ENCODE measurements around the gene FLACC1.

The FLACC1 gene

DNA sequence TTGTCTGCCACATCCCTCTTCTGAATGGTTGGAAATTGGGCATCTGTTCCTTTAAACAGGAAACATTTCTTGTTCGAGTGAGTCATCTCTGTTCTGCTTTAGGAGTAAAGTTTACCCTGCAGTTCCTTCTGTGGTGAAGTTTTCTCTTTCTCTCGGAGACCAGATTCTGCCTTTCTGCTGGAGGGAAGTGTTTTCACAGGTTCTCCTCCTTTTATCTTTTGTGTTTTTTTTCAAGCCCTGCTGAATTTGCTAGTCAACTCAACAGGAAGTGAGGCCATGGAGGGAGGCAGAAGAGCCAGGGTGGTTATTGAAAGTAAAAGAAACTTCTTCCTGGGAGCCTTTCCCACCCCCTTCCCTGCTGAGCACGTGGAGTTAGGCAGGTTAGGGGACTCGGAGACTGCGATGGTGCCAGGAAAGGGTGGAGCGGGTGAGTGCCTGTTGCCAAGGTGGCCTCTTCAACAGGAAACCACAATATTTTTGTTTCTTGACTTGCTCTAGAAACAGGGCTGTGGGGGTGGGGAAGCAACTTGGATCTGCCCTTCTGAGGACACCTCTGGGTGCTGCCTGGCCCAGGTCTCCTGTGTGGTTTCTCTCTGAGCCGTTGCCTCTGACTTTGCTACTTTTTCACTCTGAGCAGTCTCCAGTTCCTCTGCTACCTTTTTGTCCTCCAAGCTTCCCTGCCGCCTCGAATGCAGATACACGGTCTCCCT, 99.0 kb downstream of the FLACC1 start:
- H3K36me3 ChIP-seq (ENCODE audit: control insufficient read depth, insufficient read depth, low read length), result no peaks in the 10 kb centered on the region
- H3K9me3 ChIP-seq (ENCODE audit: control insufficient read depth, low read length), result no peaks in the 10 kb centered on the region
- DNase-seq, result peak; percentile 87 to 92 (median 89)
- H3K27ac ChIP-seq (ENCODE audit: insufficient read depth, low read length, poor library complexity, severe bottlenecking), result peak overlapping the region; percentile 96
- H3K4me1 ChIP-seq (ENCODE audit: control insufficient read depth, insufficient read depth, low read length, poor library complexity, severe bottlenecking), result peaks cover 63% of the 10 kb centered on the region
- no peaks in the 10 kb centered on the region for H3K27me3 ChIP-seq (replicated peaks; ENCODE audit: control insufficient read depth, insufficient read depth, low read length, poor library complexity, severe bottlenecking)
- H3K4me3 ChIP-seq (ENCODE audit: insufficient read depth, low read depth, low read length, poor library complexity, severe bottlenecking), result peak overlapping the region; percentile 54

DNA sequence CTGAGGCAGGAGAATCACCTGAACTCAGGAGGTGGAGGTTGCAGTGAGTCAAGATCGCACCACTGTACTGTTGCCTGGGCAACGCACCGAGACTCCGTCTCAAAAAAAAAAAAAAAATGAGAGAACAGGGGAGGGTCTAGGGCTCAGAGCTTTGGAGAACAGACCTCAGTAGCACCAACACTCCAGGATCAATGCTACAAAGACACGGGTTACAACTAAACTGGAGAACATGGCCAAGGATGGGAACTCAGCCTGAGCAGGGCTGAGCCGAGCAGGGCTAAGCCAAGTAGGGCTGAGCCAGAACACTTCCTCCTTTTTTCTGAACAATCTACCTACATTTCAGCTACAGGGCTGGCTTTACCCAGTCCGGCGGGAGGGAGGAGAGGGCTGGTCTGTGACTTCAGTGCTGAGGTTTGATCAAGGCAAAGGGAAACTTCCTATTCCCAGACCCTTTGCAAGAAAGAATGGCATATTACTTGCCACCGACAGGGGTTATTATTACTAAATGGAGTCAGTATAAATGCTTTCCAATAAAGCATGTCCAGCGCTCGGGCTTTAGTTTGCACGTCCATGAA, 99.7 kb downstream of the FLACC1 start:
- Histone ChIP-seq H3K36me3 (ENCODE audit: control insufficient read depth, insufficient read depth, low read length) (no peaks in the 10 kb centered on the region), H3K27ac (ENCODE audit: insufficient read depth, low read length, poor library complexity, severe bottlenecking) (peak overlapping the region; percentile 96), H3K4me3 (ENCODE audit: insufficient read depth, low read depth, low read length, poor library complexity, severe bottlenecking) (peak overlapping the region; percentile 54), H3K27me3 (replicated peaks; ENCODE audit: control insufficient read depth, insufficient read depth, low read length, poor library complexity, severe bottlenecking) (no peaks in the 10 kb centered on the region), H3K9me3 (ENCODE audit: control insufficient read depth, low read length) (no peaks in the 10 kb centered on the region), H3K4me1 (ENCODE audit: control insufficient read depth, insufficient read depth, low read length, poor library complexity, severe bottlenecking) (peaks cover 65% of the 10 kb centered on the region)
- DNase-seq, result peak; percentile 37 to 56 (median 49)

DNA sequence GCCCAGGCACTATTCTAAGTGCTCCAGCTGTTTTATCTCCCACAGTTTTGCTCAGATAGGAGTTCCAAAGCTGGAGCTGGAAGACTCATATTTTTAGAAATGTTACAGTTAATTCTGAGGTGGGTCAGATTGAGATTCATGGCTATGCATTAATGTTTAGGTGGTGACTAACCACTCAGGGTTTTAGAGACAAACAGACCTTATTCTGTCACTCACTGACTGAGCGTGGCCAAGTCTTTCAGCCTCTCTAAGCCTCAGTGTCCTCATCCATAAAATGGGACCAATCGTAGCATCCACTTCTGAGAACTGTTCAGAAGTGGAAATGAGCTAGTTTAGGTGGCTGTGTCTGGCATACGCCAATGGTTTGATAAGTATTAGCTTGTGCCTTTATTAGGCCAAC, 101.1 kb downstream of the FLACC1 start:
- peak overlapping the region; percentile 96 for H3K27ac ChIP-seq (ENCODE audit: insufficient read depth, low read length, poor library complexity, severe bottlenecking)
- H3K27me3 ChIP-seq (replicated peaks; ENCODE audit: control insufficient read depth, insufficient read depth, low read length, poor library complexity, severe bottlenecking), result no peaks in the 10 kb centered on the region
- no peaks in the 10 kb centered on the region for H3K9me3 ChIP-seq (ENCODE audit: control insufficient read depth, low read length)
- DNase-seq, result no peak
- no peaks in the 10 kb centered on the region for H3K36me3 ChIP-seq (ENCODE audit: control insufficient read depth, insufficient read depth, low read length)
- H3K4me1 ChIP-seq (ENCODE audit: control insufficient read depth, insufficient read depth, low read length, poor library complexity, severe bottlenecking), result peaks cover 74% of the 10 kb centered on the region
- H3K4me3 ChIP-seq (ENCODE audit: insufficient read depth, low read depth, low read length, poor library complexity, severe bottlenecking), result no peak overlapping the region

DNA sequence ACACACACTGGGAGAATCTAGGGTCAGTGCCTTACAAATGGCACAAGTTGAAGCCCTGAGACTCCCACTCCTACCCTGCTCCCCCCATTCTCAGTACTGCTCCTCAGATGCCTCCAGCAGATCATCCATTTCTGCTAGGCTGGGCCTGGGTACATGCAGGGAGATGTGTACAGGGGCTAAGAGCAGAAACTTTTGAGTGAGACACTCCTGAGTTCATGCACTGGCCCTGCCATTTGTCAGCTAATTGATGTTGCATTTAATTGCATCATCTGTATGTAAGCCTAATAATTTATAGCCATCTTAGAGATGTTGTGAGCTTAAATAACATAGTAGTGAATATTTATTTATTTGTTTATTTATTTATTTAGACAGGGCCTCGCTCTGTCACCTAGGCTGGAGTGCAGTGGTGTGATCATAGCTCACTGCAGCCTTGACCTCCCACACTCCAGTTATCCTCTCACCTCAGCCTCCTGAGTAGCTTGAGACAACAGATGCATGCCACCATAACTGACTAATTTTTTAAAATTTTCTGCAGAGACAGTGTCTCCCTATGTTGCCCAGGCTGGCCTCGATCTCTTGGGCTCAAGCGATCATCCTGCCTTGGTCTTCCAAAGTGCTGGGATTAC, 101.6 kb downstream of the FLACC1 start:
- H3K4me3 ChIP-seq (ENCODE audit: insufficient read depth, low read depth, low read length, poor library complexity, severe bottlenecking), result no peak overlapping the region
- H3K27ac ChIP-seq (ENCODE audit: insufficient read depth, low read length, poor library complexity, severe bottlenecking), result peak overlapping the region; percentile 96
- DNase-seq, result no peak
- H3K27me3 ChIP-seq (replicated peaks; ENCODE audit: control insufficient read depth, insufficient read depth, low read length, poor library complexity, severe bottlenecking), result no peaks in the 10 kb centered on the region
- no peaks in the 10 kb centered on the region for H3K36me3 ChIP-seq (ENCODE audit: control insufficient read depth, insufficient read depth, low read length)
- no peaks in the 10 kb centered on the region for H3K9me3 ChIP-seq (ENCODE audit: control insufficient read depth, low read length)
- peaks cover 74% of the 10 kb centered on the region for H3K4me1 ChIP-seq (ENCODE audit: control insufficient read depth, insufficient read depth, low read length, poor library complexity, severe bottlenecking)

DNA sequence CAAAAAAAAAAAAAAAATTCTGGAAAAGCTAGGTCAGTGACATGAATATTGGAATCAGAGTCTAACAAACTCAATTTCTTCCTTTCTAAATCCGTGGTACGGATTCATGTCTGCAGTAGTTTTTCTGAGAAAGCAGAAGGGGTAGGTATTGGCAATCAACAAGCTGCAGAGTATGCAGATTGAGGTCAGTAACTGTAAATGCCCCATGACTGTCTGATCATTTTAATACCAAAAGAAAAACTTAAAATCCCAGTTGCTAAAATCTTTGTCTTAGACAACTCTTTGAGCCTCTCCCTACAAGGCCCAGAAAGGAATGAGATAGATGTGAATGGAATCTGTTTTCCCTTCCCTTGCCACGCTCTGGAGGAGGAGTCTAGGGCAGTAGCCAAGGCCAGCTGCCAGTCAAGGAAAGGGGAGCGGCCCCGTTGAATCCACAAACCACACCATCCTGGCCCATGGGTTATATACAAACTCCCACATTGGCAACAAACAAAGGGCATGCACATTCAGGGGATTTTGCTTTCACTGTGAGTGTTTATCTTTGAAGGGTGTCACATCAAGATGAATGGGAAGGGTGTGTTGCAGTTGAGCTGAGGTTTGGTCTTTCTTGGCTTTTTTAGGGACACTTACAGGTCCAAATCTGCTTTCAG, 102.9 kb downstream of the FLACC1 start:
- H3K27ac ChIP-seq (ENCODE audit: insufficient read depth, low read length, poor library complexity, severe bottlenecking), result peak overlapping the region; percentile 96

DNA sequence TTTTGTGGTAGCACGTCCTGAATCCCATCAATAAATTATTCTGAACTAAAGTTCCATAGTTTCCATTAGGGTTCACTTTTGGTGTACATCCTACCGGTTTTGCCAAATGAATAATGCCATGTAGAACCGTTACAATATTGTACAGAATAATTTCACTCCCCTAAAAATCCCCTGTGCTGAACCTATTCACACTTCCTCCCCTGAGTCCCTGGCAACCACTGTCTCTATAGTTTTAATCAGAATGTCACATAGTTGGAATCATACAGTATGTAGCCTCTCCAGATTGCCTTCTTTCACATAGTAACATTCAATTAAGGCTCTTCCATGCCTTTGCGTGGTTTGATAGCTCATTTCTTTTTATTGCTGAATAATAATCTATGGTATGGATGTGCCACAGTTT, 106.4 kb downstream of the FLACC1 start:
- no peaks in the 10 kb centered on the region for H3K27me3 ChIP-seq (replicated peaks; ENCODE audit: control insufficient read depth, insufficient read depth, low read length, poor library complexity, severe bottlenecking)
- no peak overlapping the region for H3K4me3 ChIP-seq (ENCODE audit: insufficient read depth, low read depth, low read length, poor library complexity, severe bottlenecking)
- DNase-seq, result no peak
- no peak overlapping the region for H3K27ac ChIP-seq (ENCODE audit: insufficient read depth, low read length, poor library complexity, severe bottlenecking)
- H3K4me1 ChIP-seq (ENCODE audit: control insufficient read depth, insufficient read depth, low read length, poor library complexity, severe bottlenecking), result peaks cover 43% of the 10 kb centered on the region
- H3K36me3 ChIP-seq (ENCODE audit: control insufficient read depth, insufficient read depth, low read length), result no peaks in the 10 kb centered on the region
- no peaks in the 10 kb centered on the region for H3K9me3 ChIP-seq (ENCODE audit: control insufficient read depth, low read length)

More for the DNA sequence above, 102.9 kb downstream of the FLACC1 start:
- Histone ChIP-seq H3K4me3 (ENCODE audit: insufficient read depth, low read depth, low read length, poor library complexity, severe bottlenecking) (no peak overlapping the region), H3K9me3 (ENCODE audit: control insufficient read depth, low read length) (no peaks in the 10 kb centered on the region), H3K4me1 (ENCODE audit: control insufficient read depth, insufficient read depth, low read length, poor library complexity, severe bottlenecking) (peaks cover 64% of the 10 kb centered on the region), H3K27me3 (replicated peaks; ENCODE audit: control insufficient read depth, insufficient read depth, low read length, poor library complexity, severe bottlenecking) (no peaks in the 10 kb centered on the region), H3K36me3 (ENCODE audit: control insufficient read depth, insufficient read depth, low read length) (no peaks in the 10 kb centered on the region)
- no peak for DNase-seq

DNA sequence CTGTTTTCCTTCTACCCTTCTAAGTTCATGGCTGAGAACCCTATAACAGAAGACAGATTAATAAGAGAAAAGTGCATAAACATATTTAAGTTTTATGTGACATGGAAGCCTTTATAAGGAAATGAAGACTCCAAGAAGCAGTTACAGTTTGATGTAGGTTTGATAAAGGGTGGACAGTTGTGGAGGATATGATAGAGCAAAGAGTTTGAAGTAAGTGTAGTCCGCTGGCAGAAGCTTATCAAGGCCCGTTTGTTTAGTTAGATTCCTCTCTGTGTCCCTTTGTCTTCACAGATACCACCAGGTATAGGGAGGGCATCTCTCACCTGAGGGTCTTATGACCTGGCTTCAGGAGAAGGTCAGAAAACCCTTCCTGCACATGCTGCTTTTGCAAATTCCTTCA, 107.3 kb downstream of the FLACC1 start:
- H3K27ac ChIP-seq (ENCODE audit: insufficient read depth, low read length, poor library complexity, severe bottlenecking), result no peak overlapping the region
- H3K36me3 ChIP-seq (ENCODE audit: control insufficient read depth, insufficient read depth, low read length), result no peaks in the 10 kb centered on the region
- peaks cover 35% of the 10 kb centered on the region for H3K4me1 ChIP-seq (ENCODE audit: control insufficient read depth, insufficient read depth, low read length, poor library complexity, severe bottlenecking)
- no peak for DNase-seq
- no peak overlapping the region for H3K4me3 ChIP-seq (ENCODE audit: insufficient read depth, low read depth, low read length, poor library complexity, severe bottlenecking)
- no peaks in the 10 kb centered on the region for H3K9me3 ChIP-seq (ENCODE audit: control insufficient read depth, low read length)
- no peaks in the 10 kb centered on the region for H3K27me3 ChIP-seq (replicated peaks; ENCODE audit: control insufficient read depth, insufficient read depth, low read length, poor library complexity, severe bottlenecking)

DNA sequence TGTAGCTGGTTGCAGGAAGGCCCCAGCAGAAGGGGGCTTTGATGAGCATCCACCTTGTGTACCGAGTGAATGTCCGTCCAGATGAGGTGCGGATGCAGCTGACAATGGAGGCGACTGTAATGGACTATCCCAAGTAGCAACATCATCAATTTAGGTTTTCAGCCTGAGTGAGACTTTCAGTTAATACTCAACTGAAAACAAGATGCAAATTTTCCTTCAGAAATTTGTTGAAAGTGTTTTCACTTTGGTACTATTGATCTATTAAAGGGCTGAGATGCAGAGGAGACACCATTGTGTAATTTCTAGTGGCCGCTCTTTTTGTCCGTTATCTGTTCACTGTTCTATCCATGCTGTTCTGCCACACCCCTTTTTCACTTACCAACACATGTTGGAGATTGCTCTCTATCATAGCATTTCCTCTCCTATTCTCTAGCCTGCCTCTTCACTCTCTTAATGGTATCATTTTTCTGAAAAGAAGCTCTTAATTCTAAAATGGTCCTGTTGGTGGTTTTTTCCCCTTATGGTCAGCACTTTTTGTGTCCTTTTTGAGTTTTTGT, 108.8 kb downstream of the FLACC1 start:
- no peaks in the 10 kb centered on the region for H3K27me3 ChIP-seq (replicated peaks; ENCODE audit: control insufficient read depth, insufficient read depth, low read length, poor library complexity, severe bottlenecking)
- peaks cover 20% of the 10 kb centered on the region for H3K4me1 ChIP-seq (ENCODE audit: control insufficient read depth, insufficient read depth, low read length, poor library complexity, severe bottlenecking)
- DNase-seq, result no peak
- H3K27ac ChIP-seq (ENCODE audit: insufficient read depth, low read length, poor library complexity, severe bottlenecking), result no peak overlapping the region
- H3K36me3 ChIP-seq (ENCODE audit: control insufficient read depth, insufficient read depth, low read length), result no peaks in the 10 kb centered on the region
- H3K4me3 ChIP-seq (ENCODE audit: insufficient read depth, low read depth, low read length, poor library complexity, severe bottlenecking), result no peak overlapping the region
- no peaks in the 10 kb centered on the region for H3K9me3 ChIP-seq (ENCODE audit: control insufficient read depth, low read length)

DNA sequence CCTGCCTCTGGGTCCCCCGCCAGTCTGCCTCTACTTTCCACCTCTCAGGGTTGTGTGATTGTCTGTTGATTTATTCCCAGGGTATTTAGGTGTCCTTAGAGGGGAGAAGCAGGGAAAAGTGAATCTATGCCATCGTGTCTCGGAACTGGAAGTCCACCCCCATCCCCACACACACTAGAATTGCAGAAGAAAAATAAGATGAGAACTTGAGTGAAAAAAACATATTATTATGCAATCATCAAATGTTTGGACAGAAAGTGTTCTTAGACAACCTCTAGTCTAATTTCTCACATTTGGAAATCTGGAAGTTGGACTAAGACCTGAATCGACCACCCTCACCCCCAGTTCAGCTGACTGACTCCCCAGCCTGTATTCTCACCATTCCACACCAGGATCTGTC, 110.9 kb downstream of the FLACC1 start:
- no peaks in the 10 kb centered on the region for H3K27me3 ChIP-seq (replicated peaks; ENCODE audit: control insufficient read depth, insufficient read depth, low read length, poor library complexity, severe bottlenecking)
- H3K36me3 ChIP-seq (ENCODE audit: control insufficient read depth, insufficient read depth, low read length), result peaks cover 3% of the 10 kb centered on the region
- peaks cover 3% of the 10 kb centered on the region for H3K4me1 ChIP-seq (ENCODE audit: control insufficient read depth, insufficient read depth, low read length, poor library complexity, severe bottlenecking)
- no peaks in the 10 kb centered on the region for H3K9me3 ChIP-seq (ENCODE audit: control insufficient read depth, low read length)
- no peak overlapping the region for H3K4me3 ChIP-seq (ENCODE audit: insufficient read depth, low read depth, low read length, poor library complexity, severe bottlenecking)
- no peak overlapping the region for H3K27ac ChIP-seq (ENCODE audit: insufficient read depth, low read length, poor library complexity, severe bottlenecking)
- DNase-seq, result no peak

Data from effector memory CD4-positive, alpha-beta T cell (primary cell).